Heart left ventricle (tissue), 16 donors: Measurements from ENCODE around the gene WAC. TPM values are rescaled to one million over a fixed set of nuclear protein-coding genes. Genes with fewer than 3 reads are reported as not detected.
A peak's percentile ranks its signal among the peaks of the same experiment; 100 is the strongest.

Experiments
- ATAC-seq, 4 donors: fragments of 200-7000 bp; cut with Tn5 transposase; one replicate each; pipeline ENCODE4 v1.9.1; 2020 to 2022; ENCODE audit warnings: moderate library complexity in 4 of 4, mild to moderate bottlenecking in 3 of 4, moderate number of reproducible peaks in 1 of 4
- DNase-seq, 5 donors: peaks; one replicate each; pipeline ENCODE4 v3.0.0-alpha.2; 2020
- H3K27ac ChIP-seq, 12 donors: fragments of 200-600 bp; sonication (generic) in 4 of 12; one replicate each; pipeline versions ENCODE4 v1.5.0 to v1.8.0; 2016 to 2022; ENCODE audit warnings: mild to moderate bottlenecking in 2 of 12
- H3K27me3 ChIP-seq, 9 donors: fragments of 200-600 bp; sonication (generic) in 2 of 9; one replicate each; pipeline versions ENCODE4 v1.5.1 to v1.8.0; 2016 to 2022; ENCODE audit warnings: mild to moderate bottlenecking in 3 of 9
- H3K36me3 ChIP-seq, 9 donors: fragments of 200-600 bp; sonication (generic) in 2 of 9; one replicate each; pipeline versions ENCODE4 v1.5.0 to v1.8.0; 2018 to 2022; ENCODE audit warnings: mild to moderate bottlenecking in 2 of 9
- H3K4me1 ChIP-seq, 12 donors: fragments of 200-600 bp; sonication (generic) in 4 of 12; one replicate each; pipeline versions ENCODE4 v1.5.0 to v1.8.0; 2016 to 2022; ENCODE audit warnings: mild to moderate bottlenecking in 3 of 12
- H3K4me3 ChIP-seq, 12 donors: fragments of 200-600 bp; sonication (generic) in 4 of 12; one replicate each; pipeline versions ENCODE4 v1.5.0 to v1.8.0; 2017 to 2022; ENCODE audit warnings: mild to moderate bottlenecking in 9 of 12, moderate library complexity in 4 of 12
- H3K9me3 ChIP-seq, 12 donors: fragments of 200-600 bp; sonication (generic) in 4 of 12; one replicate each; pipeline versions ENCODE4 v1.5.0 to v1.8.0; 2016 to 2022; ENCODE audit warnings: mild to moderate bottlenecking in 1 of 12
- CTCF ChIP-seq, 12 donors: fragments of 200-600 bp; sonication (generic) in 4 of 12; IDR thresholded peaks; one replicate each; pipeline versions ENCODE4 v1.5.0 to v1.8.0; 2018 to 2022; ENCODE audit warnings: antibody characterized with exemption in 12 of 12, mild to moderate bottlenecking in 5 of 12
- POLR2A ChIP-seq, 2 donors: fragments of 450-650 bp; IDR thresholded peaks; one replicate each; pipeline ENCODE4 v1.6.1; 2017; ENCODE audit warnings: antibody characterized with exemption in 2 of 2, mild to moderate bottlenecking in 2 of 2, moderate library complexity in 2 of 2
- WGBS, 4 donors: extraction: QIAGEN DNeasy Blood & Tissue Kit in 2 of 4; methylation state at CpG; one replicate each; pipeline versions ENCODE4 v1.1.5 to v1.1.7; 2013 to 2018; 5-methylcytosine and 5-hydroxymethylcytosine counted together
- intact Hi-C, 10 donors: fragments of 100-400 bp; cut with DNase I; formaldehyde crosslinking; loops; one replicate each; pipeline versions ENCODE4 v1.11.1 to v1.14.2; 2022
- polyA plus RNA-seq, 2 donors: library from polyadenylated mRNA; stranded (reverse); fragments of 200-250 nt; gene quantifications; one replicate each; pipeline ENCODE4 v1.2.3, GENCODE V29; 2013
- total RNA-seq, 9 donors: library from RNA; depleted of rRNA in 2 of 9; stranded (reverse); fragments of >200 nt in 2 of 9; fragmentation: NEBNext Ultra II Directional in 3 of 9; extraction: Animal tissue kit (Norgen Biotek cat#: 25700) in 3 of 9; gene quantifications; one replicate each; pipeline versions ENCODE4 v1.1.0 to v1.2.4, GENCODE V29; 2016 to 2023
- donor health status: ischemic (EF 13 %, LVEDD 7.1; RV severe dilation, severe dysfunction).
- donor health status: healthy with polysubstance abuse.
- donor health status: DM: no; HTN: yes; CAD: no.
- donor health status: DM: no; HTN: no; CAD: no.
- donor health status: ischemic (EF 25% LVEDD 6.9; RV normal size, moderate dysfunction).
- donor health status: ischemic (EF 25% LVEDD 5.7; RV mildly dilated, moderate dysfunction).
- donor health status: healthy.
- donor health status: DM: yes; HTN: yes; CAD: no.
- donor health status: ischemic (EF 35%, LVEDD 5.7; RV mildly dilated, moderate dysfunction).
- donor health status: nonischemic (EF 11% LVEDD 7.7; RV severe dilation, severe dysfunction).
- donor health status: DM: yes; HTN: yes; CAD: no.
- donor health status: PGD.
- donor health status: ischemic (EF 29% LVEDD 5.4; RV normal size, mild dysfunction).
- donor health status: nonischemic (EF 23%, LVEDD 6.1; RV moderate dilation, normal function).

The WAC gene
- total and polyA plus RNA-seq, 11 donors = 16.8 to 124 (median 103) TPM

GRCh38 chr10:28631896-28632583 is 99.1 kb downstream of the WAC start:
- Histone ChIP-seq H3K27ac (no peak overlapping the region), H3K36me3 (no peaks in the 10 kb centered on the region), H3K4me3 (no peak overlapping the region), H3K27me3 (peaks cover 0 to 10% (median 0%) of the 10 kb centered on the region in 9 donors), H3K4me1 (peaks cover 0 to 8% (median 0%) of the 10 kb centered on the region in 12 donors), H3K9me3 (no peaks in the 10 kb centered on the region)
- TF ChIP-seq CTCF (IDR thresholded peaks at IDR 0.05) = no peak
- no peak for TF ChIP-seq POLR2A (IDR thresholded peaks at IDR 0.05)
- WGBS, 4 donors = 76 to 93% (median 86%) methylated on average over 5 of the region's 5 CpGs
- DNase-seq = no peak
- ATAC-seq = no peak
- intact Hi-C loops = loop anchor here in 1 of 10 donors (10.0 kb wide), 1 partner anchor 673 kb away; no protein-coding TSS in a partner anchor

- H3K36me3 ChIP-seq = no peaks in the 10 kb centered on the region
- H3K27ac ChIP-seq = no peak overlapping the region
- peaks cover 0 to 8% (median 0%) of the 10 kb centered on the region in 12 donors for H3K4me1 ChIP-seq
- H3K27me3 ChIP-seq = peaks cover 0 to 10% (median 0%) of the 10 kb centered on the region in 9 donors
- no peak overlapping the region for H3K4me3 ChIP-seq
- 62 to 80% (median 77%) methylated on average over 1 of the region's 1 CpG for WGBS, 4 donors
- intact Hi-C loops = loop anchor here in 1 of 10 donors (10.0 kb wide), 1 partner anchor 672 kb away; no protein-coding TSS in a partner anchor
- DNase-seq (no peak), ATAC-seq (no peak)
- H3K9me3 ChIP-seq = no peaks in the 10 kb centered on the region
- no peak for TF ChIP-seq POLR2A (IDR thresholded peaks at IDR 0.05)
- no peak for TF ChIP-seq CTCF (IDR thresholded peaks at IDR 0.05)
These were observed 99.6 kb downstream of the WAC start for GRCh38 chr10:28632584-28632945.

GRCh38 chr10:28633750-28634149 is 100.8 kb downstream of the WAC start:
- 58 to 81% (median 76%) methylated on average over 6 of the region's 6 CpGs for WGBS, 4 donors
- intact Hi-C loops = loop anchor here in 1 of 10 donors (10.0 kb wide), 1 partner anchor 671 kb away; no protein-coding TSS in a partner anchor
- Histone ChIP-seq H3K27ac (no peak overlapping the region), H3K9me3 (peaks cover 0 to 9% (median 0%) of the 10 kb centered on the region in 12 donors), H3K4me3 (no peak overlapping the region), H3K4me1 (no peaks in the 10 kb centered on the region), H3K27me3 (peaks cover 0 to 10% (median 0%) of the 10 kb centered on the region in 9 donors), H3K36me3 (no peaks in the 10 kb centered on the region)
- DNase-seq = no peak
- TF ChIP-seq POLR2A (IDR thresholded peaks at IDR 0.05) = no peak
- no peak for TF ChIP-seq CTCF (IDR thresholded peaks at IDR 0.05)
- ATAC-seq = peak in 1 of 4 donors; percentile 64

- no peaks in the 10 kb centered on the region for H3K27me3 ChIP-seq
- no peak overlapping the region for H3K27ac ChIP-seq
- 75 to 83% (median 79%) methylated on average over 5 of the region's 5 CpGs for WGBS, 4 donors
- intact Hi-C loops = loop anchor here in 1 of 10 donors (10.0 kb wide), 1 partner anchor 667 kb away; no protein-coding TSS in a partner anchor
- ATAC-seq = no peak
- H3K4me1 ChIP-seq = no peaks in the 10 kb centered on the region
- TF ChIP-seq CTCF (IDR thresholded peaks at IDR 0.05) (no peak), POLR2A (IDR thresholded peaks at IDR 0.05) (no peak)
- DNase-seq = no peak
- H3K9me3 ChIP-seq = peaks cover 0 to 14% (median 0%) of the 10 kb centered on the region in 12 donors
- no peaks in the 10 kb centered on the region for H3K36me3 ChIP-seq
- H3K4me3 ChIP-seq = no peak overlapping the region
These were observed 104.4 kb downstream of the WAC start for GRCh38 chr10:28637346-28637745.
